Body of pancreas (tissue), 4 donors: ENCODE measurements around the gene KIF1A. TPM values are rescaled to one million over a fixed set of nuclear protein-coding genes. Genes with fewer than 3 reads are reported as not detected.

Experiments used
- ATAC-seq: fragments of 150-250 bp; one replicate; pipeline ENCODE4 v1.9.1; 2016
- DNase-seq, 4 donors: peaks; one replicate each; pipeline ENCODE4 v3.0.0-alpha.2; 2019
- H3K27ac ChIP-seq, 4 donors: fragments of 200-600 bp; sonication (generic); 1 replicate in 3 of 4; 2 replicates in 1 of 4; pipeline versions ENCODE4 v1.5.1 to v1.6.1; 2016 to 2019; ENCODE audit warnings: mild to moderate bottlenecking in 1 of 4, mixed read lengths in 1 of 4, moderate library complexity in 1 of 4
- H3K27me3 ChIP-seq, 2 donors: fragments of 200-600 bp; sonication (generic); one replicate each; pipeline ENCODE4 v1.6.0; 2016; ENCODE audit warnings: mild to moderate bottlenecking in 1 of 2
- H3K36me3 ChIP-seq, 2 donors: fragments of 200-600 bp; sonication (generic); replicated peaks in 1 of 2; 2 replicates each; pipeline ENCODE4 v1.5.1; 2016; ENCODE audit warnings: low read depth in 2 of 2; ENCODE audit not compliant: insufficient read depth in 1 of 2
- H3K4me1 ChIP-seq: fragments of 200-600 bp; sonication (generic); one replicate; pipeline ENCODE4 v1.6.0; 2016
- H3K4me3 ChIP-seq, 2 donors: fragments of 200-600 bp; sonication (generic); 1 replicate in 1 of 2; 2 replicates in 1 of 2; pipeline ENCODE4 v1.5.1; 2016 to 2019
- H3K9me3 ChIP-seq, 3 donors: fragments of 200-600 bp; sonication (generic); 1 replicate in 2 of 3; 2 replicates in 1 of 3; pipeline ENCODE4 v1.5.1; 2016
- CTCF ChIP-seq, 7 experiments: fragments of 450-650 bp in 4 of 7; fragments of 200-600 bp in 3 of 7; sonication (generic) in 3 of 7; IDR thresholded peaks; one replicate each; pipeline ENCODE4 v1.5.1; 2016 to 2019; ENCODE audit warnings: antibody characterized with exemption in 7 of 7
- POLR2A ChIP-seq, 3 donors: fragments of 450-650 bp; IDR thresholded peaks; one replicate each; pipeline ENCODE4 v1.6.1; 2016; ENCODE audit warnings: antibody characterized with exemption in 3 of 3, mild to moderate bottlenecking in 2 of 3
- WGBS, 2 donors: methylation state at CpG; one replicate each; pipeline ENCODE4 v1.1.5; 2017; 5-methylcytosine and 5-hydroxymethylcytosine counted together
- intact Hi-C: fragments of 100-400 bp; cut with DNase I; formaldehyde crosslinking; loops from one replicate; pipeline ENCODE4 v1.15.1; 2023
- total RNA-seq, 2 donors: library from RNA; depleted of rRNA; stranded (reverse); fragments of >200 nt; gene quantifications; one replicate each; pipeline ENCODE4 v1.1.0, GENCODE V29; 2016

The KIF1A gene
- total RNA-seq, 2 donors from 2014 or later = 51.9 to 79.1 TPM

GRCh38 chr2:240825476-240825875 is 5.5 kb upstream of the KIF1A start:
- no peak for TF ChIP-seq CTCF (IDR thresholded peaks at IDR 0.05)
- no peak for TF ChIP-seq POLR2A (IDR thresholded peaks at IDR 0.05)
- no peak overlapping the region for H3K27ac ChIP-seq
- intact Hi-C loops = no loop called here
- WGBS, 2 donors = 71 to 75% methylated on average over 4 of the region's 4 CpGs
- H3K4me3 ChIP-seq = no peak overlapping the region
- H3K4me1 ChIP-seq = peaks cover 9% of the 10 kb centered on the region
- H3K36me3 ChIP-seq = no peaks in the 10 kb centered on the region
- H3K27me3 ChIP-seq = peaks cover 0 to 6% of the 10 kb centered on the region in 2 donors
- no peak for ATAC-seq
- no peak for DNase-seq
- H3K9me3 ChIP-seq = no peaks in the 10 kb centered on the region

GRCh38 chr2:240823449-240824336 is 3.7 kb upstream of the KIF1A start:
- Histone ChIP-seq H3K27me3 (peaks cover 0 to 6% of the 10 kb centered on the region in 2 donors), H3K9me3 (no peaks in the 10 kb centered on the region), H3K36me3 (no peaks in the 10 kb centered on the region), H3K4me1 (peaks cover 20% of the 10 kb centered on the region), H3K27ac (no peak overlapping the region), H3K4me3 (no peak overlapping the region)
- 82 to 91% methylated on average over 13 to 14 of the region's 15 CpGs for WGBS, 2 donors
- no peak for ATAC-seq
- no peak for TF ChIP-seq POLR2A (IDR thresholded peaks at IDR 0.05)
- no peak for TF ChIP-seq CTCF (IDR thresholded peaks at IDR 0.05)
- no peak for DNase-seq
- intact Hi-C loops = no loop called here

GRCh38 chr2:240822280-240822847 is 2.3 kb upstream of the KIF1A start:
- 74 to 84% methylated on average over 4 of the region's 4 CpGs for WGBS, 2 donors
- no peak overlapping the region for H3K4me3 ChIP-seq
- no peaks in the 10 kb centered on the region for H3K9me3 ChIP-seq
- intact Hi-C loops = no loop called here
- DNase-seq (no peak), ATAC-seq (no peak)
- H3K27me3 ChIP-seq = no peaks in the 10 kb centered on the region
- H3K36me3 ChIP-seq = no peaks in the 10 kb centered on the region
- peaks cover 32% of the 10 kb centered on the region for H3K4me1 ChIP-seq
- TF ChIP-seq CTCF (IDR thresholded peaks at IDR 0.05) (no peak), POLR2A (IDR thresholded peaks at IDR 0.05) (no peak)
- H3K27ac ChIP-seq = no peak overlapping the region

DNA sequence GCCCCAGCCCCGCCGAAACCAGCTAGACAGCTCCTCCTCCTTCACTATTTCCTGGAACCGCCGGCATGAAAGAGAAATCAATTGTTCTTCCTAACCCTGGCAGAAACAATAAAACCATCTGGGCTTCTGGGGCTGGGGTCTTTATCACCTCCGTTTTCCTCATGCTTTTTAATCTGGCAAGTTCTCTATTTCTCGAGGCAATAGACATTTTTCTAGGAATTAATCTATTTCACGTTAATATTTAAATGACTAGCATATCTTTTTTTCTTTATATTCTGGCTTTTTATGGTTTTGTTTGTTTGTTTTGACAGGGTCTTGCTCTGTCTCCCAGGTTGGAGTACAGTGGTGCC is 1.4 kb upstream of the KIF1A start:
- TF ChIP-seq POLR2A (IDR thresholded peaks at IDR 0.05) = no peak
- TF ChIP-seq CTCF (IDR thresholded peaks at IDR 0.05) = no peak
- 20 to 34% methylated on average over 7 of the region's 7 CpGs for WGBS, 2 donors
- no peak for DNase-seq
- Histone ChIP-seq H3K9me3 (no peaks in the 10 kb centered on the region), H3K27ac (no peak overlapping the region), H3K4me1 (peaks cover 41% of the 10 kb centered on the region), H3K27me3 (no peaks in the 10 kb centered on the region), H3K36me3 (no peaks in the 10 kb centered on the region), H3K4me3 (no peak overlapping the region)
- intact Hi-C loops = no loop called here
- no peak for ATAC-seq
